HFFc6 (cell line): Measurements from ENCODE around the gene TRIM7. TPM values are rescaled to one million over a fixed set of nuclear protein-coding genes. Genes with fewer than 3 reads are reported as not detected.

ENCODE experiments used
- DNase-seq: peaks from one replicate; pipeline ENCODE4 v3.0.0-alpha.2; 2018
- H3K27ac Mint-ChIP-seq: 2 replicates; pipeline ENCODE4 v1.8.0; 2020; ENCODE audit warnings: mild to moderate bottlenecking, mixed read lengths
- H3K27me3 Mint-ChIP-seq: 2 replicates; pipeline ENCODE4 v1.8.0; 2021; ENCODE audit warnings: mild to moderate bottlenecking, moderate library complexity, mixed read lengths; ENCODE audit not compliant: insufficient read depth
- H3K36me3 Mint-ChIP-seq: 2 replicates; pipeline ENCODE4 v1.8.0; 2021; ENCODE audit warnings: low read depth, mixed read lengths
- H3K4me1 Mint-ChIP-seq: 2 replicates; pipeline ENCODE4 v1.8.0; 2020; ENCODE audit warnings: low read depth, mixed read lengths
- H3K4me3 Mint-ChIP-seq: 2 replicates; pipeline ENCODE4 v1.8.0; 2020; ENCODE audit warnings: mild to moderate bottlenecking, moderate library complexity, mixed read lengths
- H3K9me3 Mint-ChIP-seq: 2 replicates; pipeline ENCODE4 v1.8.0; 2020; ENCODE audit warnings: mild to moderate bottlenecking, mixed read lengths
- long read RNA-seq: library from polyadenylated mRNA; unstranded; transcript quantifications from one replicate; pipeline ENCODE4 v2.0.0, GENCODE V29; 2019
- total RNA-seq, 6 experiments: library from RNA; stranded (reverse); fragmentation: NEBNext Ultra II Directional; extraction: Animal tissue kit (Norgen Biotek cat#: 25700); gene quantifications; 2 replicates in 1 of 6; 3 replicates in 5 of 6; pipeline ENCODE4 v1.2.3, GENCODE V29; 2021
- TF ChIP-seq, protein P1 (sequence below): fragments of 200-600 bp; sonication (generic); IDR thresholded peaks from 2 replicates; pipeline ENCODE4 v1.5.0; 2021; ENCODE audit warnings: antibody characterized with exemption, mild to moderate bottlenecking

TRIM7 gene
- 1 to 10 TPM; 2.8 to 7.5 (median 5.3) TPM for total RNA-seq
- long read RNA-seq, transcript TRIM7-202 (2 exons, 1,228 nt), result major isoform, 6 of 9 reads
- long read RNA-seq, partial matches to known transcripts, result 0 of 9 reads
- long read RNA-seq, other reads (novel, unspliced or antisense), result 0 of 9 reads

DNA sequence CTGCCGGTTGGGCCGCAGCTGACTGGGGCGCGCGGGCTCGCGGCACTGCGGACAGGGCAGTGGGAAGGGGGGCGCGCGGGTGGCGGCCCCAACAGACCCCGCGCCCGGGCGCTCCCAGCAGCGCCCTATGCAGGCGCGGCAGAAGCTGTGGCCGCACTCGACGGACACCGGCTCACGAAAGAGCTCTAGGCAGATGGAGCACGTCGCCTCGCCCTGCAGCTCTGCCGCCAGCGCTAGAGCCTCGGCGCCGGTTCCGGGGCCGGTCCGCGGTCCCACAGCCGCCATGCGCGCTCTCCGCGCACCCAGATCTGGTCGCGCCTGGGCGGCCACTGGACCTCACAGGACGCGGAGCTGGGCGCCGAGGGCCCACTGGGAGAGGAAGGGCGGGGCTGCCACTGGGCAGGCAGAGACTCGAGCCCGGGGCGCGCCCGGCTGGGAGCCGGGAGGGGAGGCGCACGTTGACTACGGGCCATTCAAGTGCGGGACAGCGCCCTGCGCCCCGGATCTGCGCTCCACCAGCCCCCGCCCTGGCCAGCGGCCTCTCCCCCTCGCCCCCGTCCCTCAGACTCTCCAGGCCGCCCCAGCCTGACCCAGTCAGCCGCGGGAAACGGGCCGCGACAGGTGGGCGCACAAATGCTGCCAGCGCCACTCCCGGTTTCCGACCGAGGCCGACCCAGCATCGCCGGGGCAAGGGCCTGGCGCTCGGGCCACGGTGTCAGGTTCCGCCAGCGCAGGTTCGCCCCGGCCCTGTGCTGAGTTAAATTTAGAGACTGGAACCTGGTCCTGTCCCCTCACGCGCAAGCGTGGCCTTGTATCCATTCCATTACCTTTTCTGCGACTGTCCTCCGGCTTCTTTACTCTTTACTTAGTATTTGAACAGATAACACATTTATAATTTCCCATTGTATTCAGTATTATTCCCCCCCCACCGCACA is at the start of gene TRIM7:
Gene TRIM7, minus strand, starts transcription at position 371 of the 935 bp plus-strand sequence. Its CDS starts 86 bp downstream, at position 285.
- H3K36me3 Mint-ChIP-seq, result no peaks in the 10 kb centered on the region
- no peak for DNase-seq
- peaks cover 15% of the 10 kb centered on the region for H3K27me3 Mint-ChIP-seq
- TF ChIP-seq, protein P1, sequence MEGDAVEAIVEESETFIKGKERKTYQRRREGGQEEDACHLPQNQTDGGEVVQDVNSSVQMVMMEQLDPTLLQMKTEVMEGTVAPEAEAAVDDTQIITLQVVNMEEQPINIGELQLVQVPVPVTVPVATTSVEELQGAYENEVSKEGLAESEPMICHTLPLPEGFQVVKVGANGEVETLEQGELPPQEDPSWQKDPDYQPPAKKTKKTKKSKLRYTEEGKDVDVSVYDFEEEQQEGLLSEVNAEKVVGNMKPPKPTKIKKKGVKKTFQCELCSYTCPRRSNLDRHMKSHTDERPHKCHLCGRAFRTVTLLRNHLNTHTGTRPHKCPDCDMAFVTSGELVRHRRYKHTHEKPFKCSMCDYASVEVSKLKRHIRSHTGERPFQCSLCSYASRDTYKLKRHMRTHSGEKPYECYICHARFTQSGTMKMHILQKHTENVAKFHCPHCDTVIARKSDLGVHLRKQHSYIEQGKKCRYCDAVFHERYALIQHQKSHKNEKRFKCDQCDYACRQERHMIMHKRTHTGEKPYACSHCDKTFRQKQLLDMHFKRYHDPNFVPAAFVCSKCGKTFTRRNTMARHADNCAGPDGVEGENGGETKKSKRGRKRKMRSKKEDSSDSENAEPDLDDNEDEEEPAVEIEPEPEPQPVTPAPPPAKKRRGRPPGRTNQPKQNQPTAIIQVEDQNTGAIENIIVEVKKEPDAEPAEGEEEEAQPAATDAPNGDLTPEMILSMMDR, result no peak
- peak within 1 kb of the TSS; percentile 42 for H3K27ac Mint-ChIP-seq
- H3K4me3 Mint-ChIP-seq, result peak within 1 kb of the TSS; percentile 92
- no peaks in the 10 kb centered on the region; the same call in 1 of the 2 replicates for H3K9me3 Mint-ChIP-seq
- peaks cover 31% of the 10 kb centered on the region for H3K4me1 Mint-ChIP-seq

DNA sequence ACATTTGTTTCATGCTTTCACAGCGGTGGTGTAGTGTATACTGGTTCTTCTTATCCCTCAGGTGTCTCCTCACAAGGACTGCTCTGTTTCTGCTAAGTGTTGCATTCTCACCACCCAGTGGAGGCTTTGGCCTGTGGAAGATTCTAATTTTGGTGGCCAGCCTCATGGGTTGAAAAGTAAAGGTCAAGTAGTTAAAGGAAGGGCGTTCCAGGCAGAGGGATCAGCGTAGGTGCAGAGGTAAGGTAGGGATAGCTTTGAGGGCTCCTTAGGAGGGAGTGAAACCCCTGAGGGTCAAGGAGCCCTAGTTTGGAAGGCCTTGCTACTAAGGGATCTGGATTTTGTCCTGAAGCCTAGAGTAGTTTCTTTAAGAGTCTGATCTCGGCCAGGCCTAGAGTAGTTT is 43.3 kb upstream of the TRIM7 start:
- peaks cover 31% of the 10 kb centered on the region for H3K36me3 Mint-ChIP-seq
- H3K9me3 Mint-ChIP-seq, result no peaks in the 10 kb centered on the region
- H3K27me3 Mint-ChIP-seq, result no peaks in the 10 kb centered on the region
- TF ChIP-seq, protein P1, result no peak; the same call in 1 of the 2 replicates
- peak overlapping the region; percentile 99 for H3K27ac Mint-ChIP-seq
- peak overlapping the region; percentile 99 for H3K4me3 Mint-ChIP-seq
- DNase-seq, result no peak
- peaks cover 61% of the 10 kb centered on the region for H3K4me1 Mint-ChIP-seq

DNA sequence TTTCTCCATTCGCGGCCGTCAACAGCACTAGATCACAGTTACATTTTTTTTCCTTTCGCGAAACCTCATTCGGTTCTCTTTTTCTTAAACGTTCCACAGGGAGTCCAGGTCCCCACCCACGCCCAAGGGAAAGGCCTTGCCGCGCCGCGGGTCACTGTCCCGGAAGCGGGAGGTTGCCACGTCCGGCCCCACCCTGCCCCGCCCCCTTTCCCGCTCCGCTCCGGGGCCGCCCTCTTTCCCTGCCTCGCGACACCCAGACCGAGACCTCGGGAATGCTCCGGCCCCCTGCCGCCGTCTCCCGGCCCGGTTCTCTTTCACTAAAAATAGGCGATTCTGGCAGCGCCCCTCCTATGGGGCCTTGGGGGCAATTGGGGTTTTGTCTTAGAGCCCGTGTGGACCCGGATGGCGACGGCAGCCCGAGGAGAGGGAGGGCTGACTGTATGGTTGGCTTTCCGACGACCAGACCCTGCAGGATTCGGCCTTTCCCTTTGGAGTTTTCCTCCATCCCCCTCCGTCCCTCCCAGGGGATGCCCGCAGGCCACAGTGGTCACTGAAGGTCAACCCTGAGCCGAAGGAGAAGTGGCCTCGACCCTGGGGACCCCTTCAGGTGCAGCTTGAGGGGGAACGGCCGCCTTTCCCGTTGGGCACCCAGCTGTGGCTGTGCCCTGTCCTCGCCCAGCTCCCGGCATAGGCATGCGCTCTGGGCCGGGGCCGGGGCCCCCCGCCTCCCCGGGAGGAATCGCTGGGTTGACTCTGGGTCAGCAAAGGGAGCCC is 41.5 kb upstream of the TRIM7 start:
- peaks cover 63% of the 10 kb centered on the region for H3K4me1 Mint-ChIP-seq
- H3K4me3 Mint-ChIP-seq, result peak overlapping the region; percentile 99
- H3K27me3 Mint-ChIP-seq, result peaks cover 11% of the 10 kb centered on the region
- peaks cover 43% of the 10 kb centered on the region for H3K36me3 Mint-ChIP-seq
- H3K27ac Mint-ChIP-seq, result peak overlapping the region; percentile 99
- H3K9me3 Mint-ChIP-seq, result no peaks in the 10 kb centered on the region
- peak; percentile 77 for DNase-seq
- TF ChIP-seq, protein P1, result no peak; the same call in 1 of the 2 replicates

DNA sequence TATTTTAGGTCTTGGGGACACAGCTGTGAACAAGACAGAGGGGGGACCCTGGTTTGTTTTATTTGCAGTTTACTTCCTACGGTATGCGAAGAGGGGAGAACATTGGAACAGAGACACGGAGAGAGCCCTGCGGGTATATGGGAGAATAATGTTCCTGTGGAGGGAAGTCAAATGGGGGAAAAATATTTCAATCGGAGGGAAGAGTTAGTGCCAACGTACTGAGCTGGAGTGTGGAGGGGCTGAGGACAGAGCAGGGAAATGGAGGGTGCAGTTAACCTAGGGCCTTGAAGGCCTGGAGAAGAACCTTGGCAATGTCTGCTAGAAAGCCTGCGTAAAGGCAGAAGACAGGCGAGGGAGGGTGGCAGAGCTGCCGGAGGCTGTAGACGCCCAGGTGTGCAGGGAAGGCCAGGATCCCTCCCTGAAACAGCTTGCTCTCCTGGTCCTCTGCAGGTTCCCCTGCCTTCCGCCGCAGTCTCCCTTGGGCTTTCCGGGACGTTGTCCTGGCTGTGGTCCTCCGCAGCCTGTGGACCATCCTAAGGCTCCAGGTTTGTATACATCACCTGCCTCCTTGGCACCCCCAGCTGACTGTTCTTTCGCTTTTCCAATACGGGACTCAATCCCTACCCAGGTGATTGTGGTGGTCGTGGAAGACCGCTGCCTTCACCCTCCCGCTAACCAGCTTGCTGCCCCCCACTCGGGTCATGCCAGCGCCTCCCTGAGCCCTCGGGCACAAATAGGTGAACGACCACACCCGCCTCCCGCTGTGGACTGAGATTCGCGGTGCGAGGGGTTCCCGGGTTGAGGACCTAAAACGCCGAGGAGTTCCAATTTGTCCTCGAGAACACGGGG is 40.7 kb upstream of the TRIM7 start:
- Mint-ChIP-seq H3K4me3 (peak overlapping the region; percentile 99), H3K27me3 (peaks cover 11% of the 10 kb centered on the region), H3K9me3 (no peaks in the 10 kb centered on the region), H3K27ac (peak overlapping the region; percentile 99), H3K36me3 (peaks cover 45% of the 10 kb centered on the region), H3K4me1 (peaks cover 60% of the 10 kb centered on the region)
- DNase-seq, result no peak
- TF ChIP-seq, protein P1, result no peak
